HL-60 (cell line): ENCODE results near the gene SLC38A10.

Experiments used
- DNase-seq, 2 experiments: peaks; one replicate each; pipeline ENCODE4 v3.0.0-alpha.2; 2010 to 2020; ENCODE audit warnings: low read depth in 1 of 2, low spot score in 1 of 2
- H3K27ac ChIP-seq: fragments of 250-450 bp; sonication (Bioruptor Pico); replicated peaks from 2 replicates; pipeline ENCODE4 v1.5.1; 2020; ENCODE audit warnings: mild to moderate bottlenecking, moderate library complexity
- H3K27me3 ChIP-seq: fragments of 250-450 bp; sonication (Bioruptor Pico); 2 replicates; pipeline ENCODE4 v1.5.1; 2021; ENCODE audit warnings: mild to moderate bottlenecking, moderate library complexity; ENCODE audit not compliant: insufficient read depth, poor library complexity, severe bottlenecking
- H3K4me3 ChIP-seq: replicated peaks from 2 replicates; pipeline ENCODE4 v1.5.1; 2011; ENCODE audit warnings: mild to moderate bottlenecking, control low read depth, low read length; ENCODE audit not compliant: insufficient read depth
- GABPA ChIP-seq: IDR thresholded peaks from 2 replicates; pipeline ENCODE4 v1.6.1; 2012; ENCODE audit warnings: low read depth
- POLR2AphosphoS5 ChIP-seq: IDR thresholded peaks from 2 replicates; pipeline ENCODE4 v1.6.1; 2012; ENCODE audit warnings: low read depth
- SPI1 ChIP-seq: IDR thresholded peaks from 2 replicates; pipeline ENCODE4 v1.6.1; 2012; ENCODE audit warnings: low read depth, mild to moderate bottlenecking, borderline replicate concordance
- TF ChIP-seq, protein P1 (sequence below): IDR thresholded peaks from 2 replicates; pipeline ENCODE4 v1.6.1; 2012; ENCODE audit warnings: low read depth; ENCODE audit not compliant: insufficient replicate concordance
- TF ChIP-seq, protein P2 (sequence below): IDR thresholded peaks from one replicate; pipeline ENCODE4 v1.5.1; 2011; ENCODE audit warnings: low read length, control low read depth, inconsistent platforms; ENCODE audit not compliant: insufficient read depth

SLC38A10 gene

GRCh38 chr17:81234940-81235821 lies 59.9 kb downstream of the SLC38A10 start:
- DNase-seq, result no peak
- Histone ChIP-seq H3K27ac (no peak overlapping the region), H3K27me3 (no peaks in the 10 kb centered on the region), H3K4me3 (no peak overlapping the region)
- TF ChIP-seq SPI1, result no peak
- TF ChIP-seq POLR2AphosphoS5, result no peak
- no peak for TF ChIP-seq GABPA

DNA sequence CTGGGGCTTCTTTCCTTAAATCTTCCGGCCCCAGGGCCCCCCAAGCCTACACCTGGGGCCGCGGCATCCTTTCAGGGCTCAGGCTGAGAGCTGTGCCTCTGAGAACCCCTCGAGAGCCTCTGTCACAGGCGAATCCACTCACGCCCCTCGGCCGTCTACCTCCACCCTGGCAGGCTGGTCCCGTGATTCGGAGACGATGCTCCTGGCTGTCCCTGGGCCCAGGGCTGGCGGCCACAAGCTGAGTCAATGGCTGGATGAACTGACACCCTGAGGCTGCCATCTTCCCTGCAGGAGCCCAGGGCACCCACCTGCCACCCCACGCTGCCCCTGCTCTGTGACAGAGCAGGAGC lies 60.6 kb downstream of the SLC38A10 start:
- no peak overlapping the region for H3K27ac ChIP-seq
- no peak for DNase-seq
- TF ChIP-seq, protein P1, sequence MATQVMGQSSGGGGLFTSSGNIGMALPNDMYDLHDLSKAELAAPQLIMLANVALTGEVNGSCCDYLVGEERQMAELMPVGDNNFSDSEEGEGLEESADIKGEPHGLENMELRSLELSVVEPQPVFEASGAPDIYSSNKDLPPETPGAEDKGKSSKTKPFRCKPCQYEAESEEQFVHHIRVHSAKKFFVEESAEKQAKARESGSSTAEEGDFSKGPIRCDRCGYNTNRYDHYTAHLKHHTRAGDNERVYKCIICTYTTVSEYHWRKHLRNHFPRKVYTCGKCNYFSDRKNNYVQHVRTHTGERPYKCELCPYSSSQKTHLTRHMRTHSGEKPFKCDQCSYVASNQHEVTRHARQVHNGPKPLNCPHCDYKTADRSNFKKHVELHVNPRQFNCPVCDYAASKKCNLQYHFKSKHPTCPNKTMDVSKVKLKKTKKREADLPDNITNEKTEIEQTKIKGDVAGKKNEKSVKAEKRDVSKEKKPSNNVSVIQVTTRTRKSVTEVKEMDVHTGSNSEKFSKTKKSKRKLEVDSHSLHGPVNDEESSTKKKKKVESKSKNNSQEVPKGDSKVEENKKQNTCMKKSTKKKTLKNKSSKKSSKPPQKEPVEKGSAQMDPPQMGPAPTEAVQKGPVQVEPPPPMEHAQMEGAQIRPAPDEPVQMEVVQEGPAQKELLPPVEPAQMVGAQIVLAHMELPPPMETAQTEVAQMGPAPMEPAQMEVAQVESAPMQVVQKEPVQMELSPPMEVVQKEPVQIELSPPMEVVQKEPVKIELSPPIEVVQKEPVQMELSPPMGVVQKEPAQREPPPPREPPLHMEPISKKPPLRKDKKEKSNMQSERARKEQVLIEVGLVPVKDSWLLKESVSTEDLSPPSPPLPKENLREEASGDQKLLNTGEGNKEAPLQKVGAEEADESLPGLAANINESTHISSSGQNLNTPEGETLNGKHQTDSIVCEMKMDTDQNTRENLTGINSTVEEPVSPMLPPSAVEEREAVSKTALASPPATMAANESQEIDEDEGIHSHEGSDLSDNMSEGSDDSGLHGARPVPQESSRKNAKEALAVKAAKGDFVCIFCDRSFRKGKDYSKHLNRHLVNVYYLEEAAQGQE, result no peak
- no peak for TF ChIP-seq POLR2AphosphoS5
- TF ChIP-seq, protein P2, sequence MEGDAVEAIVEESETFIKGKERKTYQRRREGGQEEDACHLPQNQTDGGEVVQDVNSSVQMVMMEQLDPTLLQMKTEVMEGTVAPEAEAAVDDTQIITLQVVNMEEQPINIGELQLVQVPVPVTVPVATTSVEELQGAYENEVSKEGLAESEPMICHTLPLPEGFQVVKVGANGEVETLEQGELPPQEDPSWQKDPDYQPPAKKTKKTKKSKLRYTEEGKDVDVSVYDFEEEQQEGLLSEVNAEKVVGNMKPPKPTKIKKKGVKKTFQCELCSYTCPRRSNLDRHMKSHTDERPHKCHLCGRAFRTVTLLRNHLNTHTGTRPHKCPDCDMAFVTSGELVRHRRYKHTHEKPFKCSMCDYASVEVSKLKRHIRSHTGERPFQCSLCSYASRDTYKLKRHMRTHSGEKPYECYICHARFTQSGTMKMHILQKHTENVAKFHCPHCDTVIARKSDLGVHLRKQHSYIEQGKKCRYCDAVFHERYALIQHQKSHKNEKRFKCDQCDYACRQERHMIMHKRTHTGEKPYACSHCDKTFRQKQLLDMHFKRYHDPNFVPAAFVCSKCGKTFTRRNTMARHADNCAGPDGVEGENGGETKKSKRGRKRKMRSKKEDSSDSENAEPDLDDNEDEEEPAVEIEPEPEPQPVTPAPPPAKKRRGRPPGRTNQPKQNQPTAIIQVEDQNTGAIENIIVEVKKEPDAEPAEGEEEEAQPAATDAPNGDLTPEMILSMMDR, result no peak
- no peak for TF ChIP-seq SPI1
- TF ChIP-seq GABPA, result no peak
- no peaks in the 10 kb centered on the region for H3K27me3 ChIP-seq
- H3K4me3 ChIP-seq, result no peak overlapping the region

GRCh38 chr17:81233811-81234505 lies 61.1 kb downstream of the SLC38A10 start:
- H3K27me3 ChIP-seq, result no peaks in the 10 kb centered on the region
- no peak overlapping the region for H3K4me3 ChIP-seq
- TF ChIP-seq GABPA, result no peak
- no peak for TF ChIP-seq SPI1
- TF ChIP-seq, protein P1, result no peak
- TF ChIP-seq, protein P2, result no peak
- no peak for TF ChIP-seq POLR2AphosphoS5
- DNase-seq, result no peak
- H3K27ac ChIP-seq, result no peak overlapping the region

GRCh38 chr17:81233316-81233715 lies 61.8 kb downstream of the SLC38A10 start:
- DNase-seq, result no peak
- H3K27me3 ChIP-seq, result no peaks in the 10 kb centered on the region
- no peak overlapping the region for H3K4me3 ChIP-seq
- H3K27ac ChIP-seq, result no peak overlapping the region
- TF ChIP-seq GABPA, result no peak
- TF ChIP-seq, protein P1, result no peak
- no peak for TF ChIP-seq SPI1
- no peak for TF ChIP-seq POLR2AphosphoS5
- TF ChIP-seq, protein P2, result no peak
